CD4-positive, alpha-beta T cell treated with Interleukin-12 subunit alpha and Interleukin-12 subunit beta, for 1 hour (primary cell): ENCODE measurements around the gene COL6A3.

Source experiments
- DNase-seq: peaks from one replicate; pipeline ENCODE4 v3.0.0-alpha.2; 2020

The COL6A3 gene

DNA sequence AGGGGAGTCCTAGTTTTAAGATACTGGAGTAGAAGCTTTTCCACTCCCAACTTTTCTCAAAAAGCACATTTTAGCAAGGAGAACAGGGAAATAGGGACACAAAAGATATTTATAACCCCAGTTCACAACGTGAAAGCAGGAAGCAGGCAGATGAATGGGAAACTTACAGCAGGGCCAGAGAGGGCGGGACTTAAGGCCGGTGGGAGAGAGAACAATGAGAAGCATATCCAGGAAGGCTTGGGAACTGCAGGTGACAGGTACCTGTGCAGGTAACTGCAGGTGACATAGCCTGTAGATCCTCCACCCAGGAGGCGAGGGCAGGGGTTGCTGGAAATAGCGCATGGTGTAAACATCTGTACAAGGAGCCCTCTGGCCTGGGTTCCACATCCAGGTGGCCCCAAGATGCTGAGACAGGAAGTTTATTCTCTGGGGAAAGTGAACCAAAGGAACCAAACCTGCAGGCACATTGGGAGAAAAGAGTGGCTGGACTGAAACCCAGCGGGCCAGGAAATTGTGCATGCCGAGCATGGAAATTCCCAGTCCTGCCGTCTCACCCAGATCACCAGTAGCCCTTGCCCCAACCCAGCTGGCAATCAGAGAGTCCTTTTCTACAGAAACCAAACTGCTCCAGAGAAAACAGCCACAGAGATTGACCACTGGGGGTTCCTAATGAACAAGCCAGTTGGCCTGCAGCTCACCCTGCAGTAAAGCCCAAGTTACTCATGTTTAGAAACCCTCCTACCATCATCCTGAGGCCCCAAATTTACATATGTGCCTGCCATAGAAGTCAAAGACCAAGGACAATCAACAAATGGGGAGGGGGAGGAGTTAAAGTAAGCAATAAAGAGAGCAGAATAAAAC is 24.3 kb upstream of the COL6A3 start:
- no peak for DNase-seq

GRCh38 chr2:237437566-237437965 is 23.6 kb upstream of the COL6A3 start:
- DNase-seq, result no peak

- no peak for DNase-seq
These were observed 22.1 kb upstream of the COL6A3 start for GRCh38 chr2:237435844-237436587.

- DNase-seq, result peak; percentile 72
These were observed 20.9 kb upstream of the COL6A3 start for GRCh38 chr2:237434866-237435311.

GRCh38 chr2:237433920-237434676 is 20.1 kb upstream of the COL6A3 start:
- no peak for DNase-seq

GRCh38 chr2:237432484-237433092 is 18.6 kb upstream of the COL6A3 start:
- peak; percentile 68 for DNase-seq

DNA sequence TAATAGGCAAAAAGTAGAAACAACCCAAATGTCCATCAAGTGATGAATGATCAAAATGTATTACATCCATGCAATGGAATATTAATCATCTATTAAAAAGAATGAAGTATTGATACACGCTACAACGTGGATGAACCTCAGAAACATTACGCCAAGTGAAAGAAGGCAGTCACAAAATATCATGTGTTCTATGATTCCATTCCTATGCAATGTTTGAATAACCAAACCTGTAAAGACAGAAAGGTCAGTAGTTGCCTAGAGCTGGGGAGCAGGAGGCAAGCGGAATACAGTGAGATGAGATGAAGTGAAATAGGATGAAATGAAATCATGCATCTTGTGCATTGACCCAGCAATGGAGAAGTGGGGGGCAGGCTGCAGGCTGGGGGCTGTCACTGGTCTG is 17.9 kb upstream of the COL6A3 start:
- no peak for DNase-seq

DNA sequence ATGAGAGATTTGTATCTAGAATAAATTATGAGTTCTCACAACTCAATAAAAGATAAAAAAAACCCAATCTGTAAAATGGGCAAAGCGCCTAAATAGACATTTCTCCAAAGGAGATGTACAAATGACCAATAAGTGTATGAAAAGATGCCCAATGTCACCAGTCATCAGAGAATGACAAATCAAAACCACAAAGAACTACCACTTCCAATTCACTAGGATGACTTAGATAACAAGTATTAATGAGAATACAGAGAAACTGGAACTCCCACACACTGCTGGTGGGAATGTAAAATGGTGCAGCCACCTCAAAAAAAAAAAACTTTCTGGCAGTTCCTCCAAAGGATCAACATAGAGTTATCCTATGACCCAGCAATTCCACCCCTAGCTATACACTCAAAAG is 17.4 kb upstream of the COL6A3 start:
- no peak for DNase-seq

- no peak for DNase-seq
These were observed 16.9 kb upstream of the COL6A3 start for GRCh38 chr2:237430861-237431260.

DNA sequence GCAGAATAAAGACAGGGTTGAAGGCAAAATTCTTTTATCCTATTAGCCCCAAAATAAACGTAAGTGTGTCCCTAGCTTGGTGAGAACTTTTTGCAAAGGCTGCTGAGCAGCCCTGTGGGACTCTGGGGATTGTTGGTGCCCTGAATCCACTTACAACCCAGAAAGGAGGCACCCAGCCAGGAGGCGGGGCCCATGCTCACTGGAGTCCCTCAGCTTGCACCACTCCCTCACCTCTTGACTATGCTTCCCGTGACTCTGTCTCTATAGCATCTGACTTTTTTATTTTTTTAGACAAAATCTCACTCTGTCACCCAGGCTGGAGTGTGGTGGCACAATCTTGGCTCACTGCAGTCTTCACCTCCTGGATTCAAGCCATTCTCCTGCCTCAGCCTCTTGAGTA is 15.8 kb upstream of the COL6A3 start:
- peak; percentile 29 for DNase-seq

DNA sequence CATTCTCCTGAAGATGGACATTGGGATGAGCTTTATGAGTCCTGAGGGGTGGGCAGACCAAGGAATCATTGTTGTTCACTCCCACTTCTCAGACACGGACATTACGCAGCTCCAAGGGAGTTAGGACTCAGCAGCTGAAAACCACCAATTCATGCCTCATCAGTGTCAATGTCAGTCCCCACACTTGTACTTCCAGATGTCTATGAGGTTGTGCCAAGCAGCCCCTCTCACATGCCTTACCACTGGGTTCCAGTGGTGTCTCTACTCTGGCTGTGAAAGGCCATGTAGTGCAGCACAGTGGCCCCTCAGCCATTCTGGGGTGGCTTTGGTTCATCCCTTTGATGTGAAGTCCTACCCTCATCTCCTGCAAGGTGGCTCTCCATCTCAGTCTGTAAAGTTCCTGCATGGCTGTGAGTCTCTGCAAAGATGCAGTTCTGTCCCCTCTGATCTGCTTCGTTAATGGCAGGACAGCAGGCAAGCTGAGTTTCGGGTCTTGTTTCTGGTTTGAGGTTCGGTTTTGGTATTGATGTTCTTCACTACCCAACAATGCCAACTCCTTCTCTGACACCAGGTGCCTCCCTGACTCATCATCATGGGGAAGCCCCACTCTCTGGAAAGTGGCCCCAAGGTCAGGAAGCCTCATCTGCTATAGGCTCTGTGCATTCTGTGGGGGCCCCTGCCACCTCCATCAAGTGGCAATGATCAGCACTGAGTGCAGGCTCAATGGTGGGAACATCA is 14.0 kb upstream of the COL6A3 start:
- peak; percentile 42 for DNase-seq

DNA sequence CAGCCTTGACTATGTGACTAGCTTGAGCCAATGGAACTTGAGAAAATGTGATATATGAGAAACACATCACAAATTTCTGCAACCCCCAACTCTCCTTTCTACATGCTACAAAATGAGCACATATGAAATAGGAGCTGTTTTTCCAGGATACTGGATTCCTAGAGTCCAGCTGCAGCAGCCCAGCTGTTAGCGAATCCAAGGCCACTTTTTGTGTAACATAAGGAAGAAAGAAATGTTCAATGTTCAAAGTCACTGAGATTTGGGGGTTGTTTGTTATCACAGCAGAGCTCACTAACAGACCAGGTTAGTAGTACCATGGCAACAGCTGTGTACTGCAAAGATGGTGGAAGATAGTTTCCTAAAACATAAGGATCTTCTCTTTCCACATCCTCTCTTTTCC is 12.6 kb upstream of the COL6A3 start:
- DNase-seq, result no peak

GRCh38 chr2:237425320-237425719 is 11.4 kb upstream of the COL6A3 start:
- no peak for DNase-seq

DNA sequence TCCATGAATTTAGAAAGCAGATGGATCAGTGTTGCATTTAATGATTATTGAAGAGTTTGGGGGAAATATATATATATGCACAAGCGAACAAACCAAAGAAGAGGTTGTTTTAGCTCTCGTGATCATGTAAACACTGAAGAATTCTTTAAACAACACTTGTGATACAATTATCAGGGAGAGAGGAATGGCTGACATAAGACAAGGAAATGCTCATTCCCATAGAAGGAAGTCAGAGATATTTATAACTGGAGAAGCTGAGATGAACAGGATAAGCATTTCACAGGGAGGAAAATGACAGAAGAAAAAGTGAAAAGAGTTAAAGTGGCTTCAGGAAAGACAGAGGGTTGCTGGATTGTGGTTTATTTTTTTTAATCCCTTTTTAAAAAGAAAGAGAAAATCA is 10.6 kb upstream of the COL6A3 start:
- DNase-seq, result no peak

DNA sequence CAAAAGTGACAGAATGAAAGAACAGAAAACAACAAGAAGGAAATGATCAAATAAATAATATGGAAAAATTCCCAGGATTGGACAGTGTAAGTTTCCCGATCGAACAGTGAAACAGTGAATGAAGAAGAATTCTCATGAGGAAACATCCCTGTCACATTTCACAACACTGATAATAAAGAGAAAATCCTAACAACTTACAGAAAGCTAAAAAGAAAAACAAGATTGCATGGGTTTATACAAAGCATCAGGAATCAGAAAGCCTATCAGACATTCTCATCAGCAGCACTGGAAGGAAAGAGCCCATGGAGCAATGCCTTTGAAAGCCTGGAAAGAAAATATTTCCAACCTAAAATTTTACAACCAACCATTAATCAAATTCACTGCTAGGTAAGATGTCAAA is 9.9 kb upstream of the COL6A3 start:
- no peak for DNase-seq

- DNase-seq, result no peak
These were observed 8.3 kb upstream of the COL6A3 start for GRCh38 chr2:237422309-237422708.

GRCh38 chr2:237421542-237422116 is 7.7 kb upstream of the COL6A3 start:
- DNase-seq, result peak; percentile 81

DNA sequence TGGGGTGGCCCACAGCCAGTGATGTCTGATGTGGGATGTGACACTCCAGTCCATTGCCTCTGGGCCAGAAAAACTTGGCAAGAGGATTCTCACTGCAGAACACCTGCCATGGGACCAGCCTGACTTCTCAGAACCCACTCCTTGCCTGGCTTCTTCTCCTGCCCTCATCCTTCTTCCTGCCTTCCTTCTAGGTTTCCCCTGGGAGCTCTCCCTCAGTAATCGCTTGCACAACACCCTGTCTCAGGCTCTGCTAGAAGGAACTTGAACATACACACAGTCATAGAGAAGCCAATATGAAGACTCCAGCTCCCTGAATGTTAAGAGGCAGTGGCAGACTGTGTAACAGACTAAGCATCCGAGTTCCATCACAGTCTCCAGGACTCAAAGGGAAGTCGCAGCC is 4.3 kb upstream of the COL6A3 start:
- no peak for DNase-seq

DNA sequence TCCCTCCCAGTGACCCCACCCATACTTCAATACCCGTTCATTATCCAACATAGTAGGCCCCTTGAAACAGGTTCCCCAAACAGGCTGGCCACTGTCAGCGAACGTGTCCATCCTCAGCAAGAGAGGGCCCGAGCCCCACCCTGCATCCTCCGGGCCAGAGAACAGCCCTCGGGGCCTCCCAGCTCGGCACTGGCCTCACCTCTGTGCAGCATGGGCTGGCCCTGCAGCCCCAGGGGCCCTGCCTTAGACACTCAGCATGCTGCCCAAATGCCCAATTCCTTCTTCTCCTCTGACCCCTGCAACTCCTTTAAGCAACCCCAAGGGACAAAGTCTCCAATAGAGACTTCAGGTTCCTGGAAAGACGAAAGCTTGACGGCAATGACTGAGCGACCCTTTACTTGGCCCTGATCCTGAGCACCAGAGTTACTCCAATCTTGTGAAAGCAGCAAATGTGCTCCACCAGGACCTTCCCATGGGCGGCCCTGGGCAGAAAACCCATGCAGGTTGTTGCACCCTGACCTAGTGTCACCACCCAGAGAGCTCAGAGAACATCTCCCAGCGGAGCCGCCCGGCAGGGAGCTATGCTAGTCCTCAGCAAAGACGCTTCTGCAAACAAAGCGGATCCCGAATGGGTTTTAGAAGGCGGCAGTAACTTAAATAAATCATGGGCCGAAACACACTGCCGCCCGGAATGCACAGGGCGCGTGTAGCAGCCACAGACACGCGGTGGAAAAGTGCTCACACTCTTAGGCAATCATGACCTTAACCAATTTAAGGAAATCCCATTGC is 782 bp downstream of the COL6A3 start:
- DNase-seq, result no peak

DNA sequence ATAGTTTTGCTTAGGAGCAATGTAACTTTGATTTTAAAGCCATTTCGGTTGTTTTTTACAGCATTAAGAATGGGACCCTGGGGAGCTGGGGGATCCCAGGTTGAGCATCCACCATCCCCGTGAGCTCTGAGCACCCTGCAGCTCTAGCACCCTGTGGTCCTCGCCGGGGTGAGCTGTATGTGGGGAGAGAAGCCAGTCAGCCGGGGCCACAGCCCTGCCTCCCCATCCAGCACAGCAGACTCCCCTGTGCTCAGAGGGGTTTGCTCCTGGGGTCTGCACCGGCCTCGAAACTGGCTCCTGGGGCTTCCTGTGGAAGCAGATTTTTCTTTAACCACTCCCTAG is 1.3 kb downstream of the COL6A3 start:
- no peak for DNase-seq
